ENCODE measurements around the gene LEPROT. TPM values are rescaled to one million over a fixed set of nuclear protein-coding genes. Genes with fewer than 3 reads are reported as not detected.
"Not testable (repeated sequence)": the region's sequence is repeated elsewhere in the genome, so short reads cannot be mapped to it uniquely, and the experiment has no call there.

LEPROT gene
- total RNA-seq, 1 donor from 2014 or later = 158 TPM

GRCh38 chr1:65444128-65444640 lies 23.7 kb downstream of the LEPROT start:
- Mint-ChIP-seq H3K9me3 (ENCODE audit: unreplicated experiment) (peaks cover 13% of the 10 kb centered on the region), H3K36me3 (ENCODE audit: unreplicated experiment) (no peaks in the 10 kb centered on the region), H3K4me3 (ENCODE audit: unreplicated experiment) (no peak overlapping the region), H3K27me3 (ENCODE audit: unreplicated experiment) (no peaks in the 10 kb centered on the region), H3K27ac (ENCODE audit: unreplicated experiment) (no peak overlapping the region), H3K4me1 (ENCODE audit: unreplicated experiment) (no peaks in the 10 kb centered on the region)
- TF ChIP-seq CTCF (IDR thresholded peaks at IDR 0.05) = no peak
- DNase-seq (ENCODE audit: extremely low spot score, unreplicated experiment) = no peak

GRCh38 chr1:65445837-65446236 lies 25.4 kb downstream of the LEPROT start:
- no peak overlapping the region for H3K27ac Mint-ChIP-seq (ENCODE audit: unreplicated experiment)

GRCh38 chr1:65449214-65449823 lies 28.9 kb downstream of the LEPROT start:
- no peaks in the 10 kb centered on the region for H3K4me1 Mint-ChIP-seq (ENCODE audit: unreplicated experiment)
- no peak overlapping the region for H3K4me3 Mint-ChIP-seq (ENCODE audit: unreplicated experiment)
- no peaks in the 10 kb centered on the region for H3K36me3 Mint-ChIP-seq (ENCODE audit: unreplicated experiment)
- H3K27me3 Mint-ChIP-seq (ENCODE audit: unreplicated experiment) = no peaks in the 10 kb centered on the region
- no peaks in the 10 kb centered on the region for H3K9me3 Mint-ChIP-seq (ENCODE audit: unreplicated experiment)
- no peak overlapping the region for H3K27ac Mint-ChIP-seq (ENCODE audit: unreplicated experiment)
- DNase-seq (ENCODE audit: extremely low spot score, unreplicated experiment) = no peak
- peak; percentile 26 for TF ChIP-seq CTCF (IDR thresholded peaks at IDR 0.05)

More at GRCh38 chr1:65445837-65446236, 25.4 kb downstream of the LEPROT start:
- Mint-ChIP-seq H3K4me3 (ENCODE audit: unreplicated experiment) (no peak overlapping the region), H3K27me3 (ENCODE audit: unreplicated experiment) (no peaks in the 10 kb centered on the region), H3K9me3 (ENCODE audit: unreplicated experiment) (peaks cover 13% of the 10 kb centered on the region), H3K4me1 (ENCODE audit: unreplicated experiment) (no peaks in the 10 kb centered on the region), H3K36me3 (ENCODE audit: unreplicated experiment) (no peaks in the 10 kb centered on the region)
- DNase-seq (ENCODE audit: extremely low spot score, unreplicated experiment) = no peak
- no peak for TF ChIP-seq CTCF (IDR thresholded peaks at IDR 0.05)

- H3K4me1 Mint-ChIP-seq (ENCODE audit: unreplicated experiment); H3K4me3 Mint-ChIP-seq (ENCODE audit: unreplicated experiment); H3K27me3 Mint-ChIP-seq (ENCODE audit: unreplicated experiment); DNase-seq (ENCODE audit: extremely low spot score, unreplicated experiment); H3K36me3 Mint-ChIP-seq (ENCODE audit: unreplicated experiment); H3K27ac Mint-ChIP-seq (ENCODE audit: unreplicated experiment): not testable (repeated sequence)
- peaks cover 14% of the 10 kb centered on the region for H3K9me3 Mint-ChIP-seq (ENCODE audit: unreplicated experiment)
Observed at GRCh38 chr1:65455678-65456077, 35.2 kb downstream of the LEPROT start.

- no peak for DNase-seq (ENCODE audit: extremely low spot score, unreplicated experiment)
- Mint-ChIP-seq H3K27ac (ENCODE audit: unreplicated experiment) (no peak overlapping the region), H3K27me3 (ENCODE audit: unreplicated experiment) (no peaks in the 10 kb centered on the region), H3K9me3 (ENCODE audit: unreplicated experiment) (peaks cover 14% of the 10 kb centered on the region), H3K36me3 (ENCODE audit: unreplicated experiment) (peaks cover 4% of the 10 kb centered on the region), H3K4me1 (ENCODE audit: unreplicated experiment) (peaks cover 3% of the 10 kb centered on the region), H3K4me3 (ENCODE audit: unreplicated experiment) (no peak overlapping the region)
- TF ChIP-seq CTCF (IDR thresholded peaks at IDR 0.05) = no peak
Observed at GRCh38 chr1:65456481-65456880, 36.0 kb downstream of the LEPROT start.

Data from osteocyte (in vitro differentiated cells).